Mammary epithelial cell (primary cell): ENCODE data around the gene EHF.

ENCODE experiments used
- CTCF ChIP-seq, 2 donors: IDR thresholded peaks in 1 of 2; conservative IDR thresholded peaks in 1 of 2; 2 replicates each; pipeline ENCODE4 v1.5.1; 2011 to 2012; ENCODE audit warnings: inconsistent platforms in 2 of 2, low read length in 2 of 2, mild to moderate bottlenecking in 2 of 2, control low read depth in 1 of 2, low read depth in 1 of 2; ENCODE audit not compliant: insufficient read depth in 1 of 2; ENCODE audit errors: extremely low read depth in 1 of 2
- EZH2 ChIP-seq: IDR thresholded peaks from 2 replicates; pipeline ENCODE4 v1.6.1; 2012; ENCODE audit warnings: low read length, inconsistent platforms, borderline replicate concordance

GRCh38 chr11:34631297-34631696, 10.4 kb downstream of the EHF start:
- TF ChIP-seq CTCF (conservative IDR thresholded peaks at IDR 0.05 in 1 of 2, IDR thresholded peaks at IDR 0.05 in 1 of 2; ENCODE audit: extremely low read depth in 1 of 2, insufficient read depth in 1 of 2, low read depth in 1 of 2, low read length in 2 of 2), result no peak
- TF ChIP-seq EZH2, result no peak
